Chondrocyte (in vitro differentiated cells): ENCODE data around the gene NR5A1. TPM values are rescaled to one million over a fixed set of nuclear protein-coding genes. Genes with fewer than 3 reads are reported as not detected.

Experiments
- DNase-seq: peaks from one replicate; pipeline ENCODE4 v3.0.0; 2021; ENCODE audit warnings: mixed read lengths, low spot score
- H3K27ac Mint-ChIP-seq: one replicate; pipeline ENCODE4 v1.8.0; 2021; ENCODE audit warnings: mild to moderate bottlenecking, moderate library complexity, mixed read lengths; ENCODE audit not compliant: unreplicated experiment
- H3K27me3 Mint-ChIP-seq: 2 replicates; pipeline ENCODE4 v1.8.0; 2021; ENCODE audit warnings: low read depth, mixed read lengths
- H3K36me3 Mint-ChIP-seq: 2 replicates; pipeline ENCODE4 v1.8.0; 2021; ENCODE audit warnings: low read depth, mixed read lengths
- H3K4me1 Mint-ChIP-seq: 2 replicates; pipeline ENCODE4 v1.8.0; 2021; ENCODE audit warnings: low read depth, mild to moderate bottlenecking, mixed read lengths
- H3K4me3 Mint-ChIP-seq: one replicate; pipeline ENCODE4 v1.8.0; 2021; ENCODE audit warnings: mild to moderate bottlenecking, moderate library complexity, mixed read lengths; ENCODE audit not compliant: unreplicated experiment
- H3K9me3 Mint-ChIP-seq: 2 replicates; pipeline ENCODE4 v1.8.0; 2021; ENCODE audit warnings: low read depth, mixed read lengths
- CTCF ChIP-seq: fragments of 200-600 bp; sonication (generic); IDR thresholded peaks from 2 replicates; pipeline ENCODE4 v1.5.0; 2021; ENCODE audit warnings: antibody characterized with exemption, mild to moderate bottlenecking, moderate library complexity
- total RNA-seq: library from RNA; stranded (reverse); gene quantifications from 3 replicates; pipeline ENCODE4 v1.2.1, GENCODE V29; 2021

NR5A1 gene
- total RNA-seq, 1 donor from 2014 or later: not detected

GRCh38 chr9:124486778-124487259 is 20.4 kb downstream of the NR5A1 start:
- Mint-ChIP-seq H3K36me3 (no peaks in the 10 kb centered on the region), H3K4me3 (no peak overlapping the region), H3K27me3 (peaks cover 33% of the 10 kb centered on the region), H3K4me1 (no peaks in the 10 kb centered on the region), H3K9me3 (no peaks in the 10 kb centered on the region), H3K27ac (no peak overlapping the region)
- DNase-seq: no peak
- TF ChIP-seq CTCF: no peak

DNA sequence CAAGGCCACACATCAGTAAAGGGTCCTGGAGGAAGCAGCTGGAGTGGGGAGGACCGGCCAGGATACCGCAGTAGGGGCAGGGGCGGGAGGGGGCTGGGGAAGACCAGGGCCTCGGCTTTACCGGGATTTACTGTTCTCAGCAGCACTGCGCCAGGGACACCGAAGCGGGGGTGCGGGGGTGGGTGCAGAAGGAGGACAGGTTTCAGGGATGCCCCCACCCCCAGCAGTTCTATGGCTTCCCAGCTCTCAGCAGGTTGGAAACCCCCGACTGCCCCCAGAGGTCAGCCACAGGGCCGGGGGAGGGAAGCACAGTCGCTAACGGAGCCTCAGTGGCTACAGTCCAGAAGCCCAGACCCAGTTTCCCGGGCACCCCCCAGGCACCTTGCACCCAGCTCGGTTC is 21.3 kb downstream of the NR5A1 start:
- DNase-seq: no peak
- no peaks in the 10 kb centered on the region for H3K4me1 Mint-ChIP-seq
- peaks cover 30% of the 10 kb centered on the region for H3K27me3 Mint-ChIP-seq
- no peaks in the 10 kb centered on the region for H3K36me3 Mint-ChIP-seq
- H3K9me3 Mint-ChIP-seq: no peaks in the 10 kb centered on the region
- TF ChIP-seq CTCF: no peak
- H3K4me3 Mint-ChIP-seq: no peak overlapping the region
- H3K27ac Mint-ChIP-seq: no peak overlapping the region

DNA sequence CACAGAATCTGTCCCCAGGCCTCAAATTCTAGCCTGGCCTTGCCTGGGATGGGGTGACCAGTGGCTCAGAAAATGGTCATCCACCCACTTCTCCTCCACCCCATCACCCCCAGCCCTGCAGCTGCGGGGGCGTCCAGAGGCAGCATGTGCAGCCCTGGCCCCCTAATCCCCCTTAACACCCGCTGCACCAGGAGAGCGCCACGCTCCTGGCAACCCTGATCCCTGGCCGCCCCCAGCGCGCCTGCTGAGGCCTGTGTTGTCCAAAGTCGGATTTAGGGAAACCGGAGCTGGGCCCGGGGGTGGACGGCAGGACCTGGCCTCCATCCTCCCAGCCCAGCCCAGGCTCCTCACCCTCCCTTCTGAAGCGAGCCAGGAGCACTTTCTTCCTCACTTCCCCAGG is 22.0 kb downstream of the NR5A1 start:
- no peaks in the 10 kb centered on the region for H3K4me1 Mint-ChIP-seq
- H3K4me3 Mint-ChIP-seq: no peak overlapping the region
- no peak for DNase-seq
- no peaks in the 10 kb centered on the region for H3K36me3 Mint-ChIP-seq
- TF ChIP-seq CTCF: no peak
- H3K27ac Mint-ChIP-seq: no peak overlapping the region
- H3K27me3 Mint-ChIP-seq: peaks cover 29% of the 10 kb centered on the region
- no peaks in the 10 kb centered on the region for H3K9me3 Mint-ChIP-seq

GRCh38 chr9:124483481-124483880 is 23.7 kb downstream of the NR5A1 start:
- no peak for TF ChIP-seq CTCF
- Mint-ChIP-seq H3K36me3 (no peaks in the 10 kb centered on the region), H3K4me3 (no peak overlapping the region), H3K4me1 (peaks cover under 1% of the 10 kb centered on the region), H3K9me3 (no peaks in the 10 kb centered on the region), H3K27ac (no peak overlapping the region), H3K27me3 (peaks cover 29% of the 10 kb centered on the region)
- no peak for DNase-seq

DNA sequence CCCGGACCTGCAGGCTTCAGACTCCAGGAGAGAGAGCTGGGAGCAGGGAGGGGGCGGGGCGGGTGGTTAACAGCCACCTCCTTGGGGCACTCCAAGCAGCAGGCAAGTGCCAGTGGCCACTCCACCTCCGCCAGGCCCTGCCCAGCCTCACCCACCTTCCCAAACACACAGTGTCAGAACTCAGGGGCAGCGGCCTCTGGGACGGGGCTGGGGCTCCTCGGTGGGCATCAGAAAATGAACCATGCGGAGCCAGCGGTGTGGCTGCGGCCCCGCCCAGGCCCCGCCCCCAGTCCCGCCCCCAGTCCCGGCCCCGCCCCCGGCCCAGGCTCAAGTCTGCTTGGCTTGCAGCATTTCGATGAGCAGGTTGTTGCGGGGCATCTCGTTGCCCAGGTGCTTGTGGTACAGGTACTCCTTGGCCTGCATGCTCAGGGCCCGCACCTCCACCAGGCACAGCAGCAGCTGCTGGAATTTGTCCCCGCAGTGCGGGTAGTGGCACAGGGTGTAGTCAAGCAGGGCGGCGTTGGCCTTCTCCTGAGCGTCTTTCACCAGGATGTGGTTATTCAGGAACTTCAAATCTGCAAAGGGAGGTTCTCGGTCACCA is 24.7 kb downstream of the NR5A1 start:
- no peaks in the 10 kb centered on the region for H3K36me3 Mint-ChIP-seq
- no peak overlapping the region for H3K27ac Mint-ChIP-seq
- TF ChIP-seq CTCF: no peak
- H3K4me1 Mint-ChIP-seq: peaks cover 5% of the 10 kb centered on the region
- H3K27me3 Mint-ChIP-seq: peaks cover 30% of the 10 kb centered on the region
- no peak for DNase-seq
- no peak overlapping the region for H3K4me3 Mint-ChIP-seq
- H3K9me3 Mint-ChIP-seq: no peaks in the 10 kb centered on the region
